ENCODE measurements around the gene NEGR1.

Gene NEGR1

DNA sequence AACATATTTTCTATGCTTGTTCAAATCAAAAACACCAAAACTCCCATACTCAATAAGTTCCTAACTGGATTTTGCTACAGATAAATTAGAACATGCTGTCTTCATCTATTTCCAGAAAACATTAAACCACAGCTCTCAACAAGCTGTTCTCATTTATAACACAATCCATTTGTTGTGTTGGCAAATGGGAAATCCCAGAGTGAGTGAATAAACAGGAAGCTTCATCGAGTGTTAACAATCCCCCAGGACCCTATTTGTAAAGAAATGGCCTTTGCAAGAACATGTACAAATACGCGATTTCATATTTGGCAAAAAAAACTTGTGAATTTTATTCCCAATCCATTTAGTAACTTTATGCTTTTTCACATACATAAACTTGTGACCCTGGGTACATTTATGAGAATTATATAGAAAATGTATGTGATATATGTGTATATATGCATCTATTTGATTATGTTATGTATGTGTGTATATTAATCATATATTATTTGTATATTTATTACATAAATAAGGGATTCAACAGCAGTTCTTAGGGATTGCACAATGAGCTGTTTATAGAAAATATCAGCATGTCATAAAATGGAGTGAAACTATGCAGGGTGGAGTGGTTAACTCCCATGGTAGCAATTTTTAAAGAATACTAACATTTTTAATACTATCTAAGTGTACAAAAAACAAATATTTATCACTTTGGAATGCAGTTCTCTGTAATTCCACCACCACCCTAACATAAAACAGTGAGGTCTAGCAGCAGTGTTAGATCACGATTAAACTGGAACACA lies 160.0 kb downstream of the NEGR1 start:
- in situ Hi-C loops (cut with MboI; ENCODE audit: low sequenced_read_pairs): no loop called here

DNA sequence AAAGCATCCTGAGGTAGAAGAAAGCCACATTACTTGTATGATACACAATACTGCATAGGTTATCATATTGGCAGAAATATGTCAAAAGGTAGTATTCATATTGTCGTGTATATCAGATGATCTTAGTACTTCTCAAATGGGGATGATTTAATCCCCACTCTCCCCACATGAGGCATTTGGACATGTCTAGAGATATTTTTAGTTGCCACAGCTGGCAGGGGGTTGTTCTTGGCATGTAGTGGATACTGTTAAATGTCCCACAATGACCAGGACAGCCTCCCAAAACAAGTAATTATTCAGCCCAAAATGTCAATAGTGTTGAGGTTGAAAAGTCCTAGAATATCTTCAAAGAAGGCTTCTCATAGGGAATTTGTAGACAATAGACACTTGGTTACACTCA lies 162.8 kb downstream of the NEGR1 start:
- in situ Hi-C loops (cut with MboI; ENCODE audit: low sequenced_read_pairs): no loop called here

DNA sequence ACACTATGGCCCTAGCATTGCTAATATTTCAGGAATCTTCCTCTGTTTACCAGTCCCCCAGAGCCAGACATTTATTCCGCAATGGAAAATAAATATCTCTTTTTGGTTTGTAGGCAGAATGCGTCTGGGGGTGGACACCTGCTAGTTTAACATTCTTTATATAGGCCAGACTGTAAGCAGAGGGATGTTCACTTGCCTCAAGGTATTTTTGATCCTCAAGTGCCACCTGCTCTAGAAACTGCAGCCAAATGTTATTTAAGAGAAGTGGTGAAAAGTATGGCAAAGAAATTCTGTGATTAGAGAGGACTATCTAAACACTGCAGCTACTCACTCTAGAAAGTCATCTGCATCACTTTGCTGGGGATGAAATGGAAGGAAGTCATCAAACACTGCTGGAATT lies 164.7 kb downstream of the NEGR1 start:
- in situ Hi-C loops (cut with MboI; ENCODE audit: low sequenced_read_pairs): no loop called here

DNA sequence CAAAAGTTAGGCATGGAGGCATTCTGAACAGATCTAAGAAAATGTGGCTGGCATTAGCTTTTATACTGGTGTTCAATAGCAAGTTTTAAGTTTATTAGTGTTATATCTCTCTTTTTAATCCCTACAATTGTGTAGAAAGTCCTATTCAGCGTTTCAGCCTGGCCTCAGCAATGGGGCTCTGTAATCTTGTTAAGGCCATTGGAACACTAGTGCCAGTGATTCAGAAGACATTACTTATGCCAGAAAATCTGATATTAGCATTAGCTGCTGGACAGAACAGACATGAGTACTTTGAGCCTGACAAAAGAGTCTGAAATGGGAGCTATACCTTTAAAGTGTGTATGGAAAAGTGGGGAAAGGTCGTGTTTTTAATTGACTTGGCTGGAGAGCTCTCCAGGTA lies 167.0 kb downstream of the NEGR1 start:
- in situ Hi-C loops (cut with MboI; ENCODE audit: low sequenced_read_pairs): no loop called here

DNA sequence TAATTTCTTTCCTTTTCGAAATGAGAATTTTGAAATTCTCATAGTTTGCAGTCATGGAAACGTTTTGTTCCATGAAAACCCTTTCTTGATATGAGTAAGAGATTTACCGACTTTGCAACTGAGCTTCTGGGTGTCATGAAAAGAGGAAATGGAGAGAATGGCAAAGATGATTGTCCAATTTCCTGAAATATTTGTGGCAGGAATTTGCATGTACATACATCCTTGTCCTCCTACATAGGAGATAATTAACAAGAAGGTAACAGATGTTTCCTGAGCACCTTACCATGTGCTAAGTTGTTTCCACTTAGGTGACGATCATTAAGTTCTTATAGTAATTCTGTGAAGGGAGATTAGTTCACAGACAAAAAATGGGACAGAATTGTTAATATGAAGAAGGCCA lies 170.7 kb downstream of the NEGR1 start:
- in situ Hi-C loops (cut with MboI; ENCODE audit: low sequenced_read_pairs): no loop called here

DNA sequence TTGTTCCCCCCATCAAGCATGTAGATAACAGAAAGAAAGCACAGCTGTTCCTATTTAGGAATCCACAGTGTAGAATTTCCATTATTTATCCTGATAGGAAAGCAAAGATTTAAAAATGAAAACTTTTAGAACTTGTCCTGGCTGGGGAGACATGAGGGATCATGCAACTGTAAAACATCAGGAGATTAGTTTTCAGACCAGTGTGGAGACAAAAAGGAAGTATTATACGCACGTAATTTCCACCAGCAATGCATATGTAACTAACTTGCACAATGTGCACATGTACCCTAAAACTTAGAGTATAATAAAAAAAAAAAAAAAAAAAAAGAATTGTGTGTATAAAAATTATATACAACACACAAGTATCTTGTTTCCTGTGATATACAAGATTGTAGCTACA lies 172.4 kb downstream of the NEGR1 start:
- in situ Hi-C loops (cut with MboI; ENCODE audit: low sequenced_read_pairs): no loop called here

DNA sequence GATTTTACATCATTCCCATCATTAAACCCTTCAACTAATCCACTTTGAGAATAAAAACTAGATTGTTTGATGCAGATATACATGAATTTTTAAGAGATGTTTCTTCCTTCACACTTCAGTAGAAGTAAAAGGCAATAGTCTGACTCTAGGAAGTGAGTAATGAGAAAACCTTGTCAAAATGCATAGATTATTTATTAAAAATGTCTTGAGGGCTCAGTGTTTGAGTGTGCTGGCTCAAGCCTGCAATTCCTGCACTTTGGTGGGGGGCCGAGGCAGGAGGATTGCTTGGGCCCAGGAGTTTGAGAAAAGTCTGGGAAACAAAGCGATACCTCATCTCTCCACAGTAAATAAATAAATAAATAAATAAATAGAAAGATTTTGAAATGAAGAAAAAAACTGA lies 177.1 kb downstream of the NEGR1 start:
- in situ Hi-C loops (cut with MboI; ENCODE audit: low sequenced_read_pairs): no loop called here

DNA sequence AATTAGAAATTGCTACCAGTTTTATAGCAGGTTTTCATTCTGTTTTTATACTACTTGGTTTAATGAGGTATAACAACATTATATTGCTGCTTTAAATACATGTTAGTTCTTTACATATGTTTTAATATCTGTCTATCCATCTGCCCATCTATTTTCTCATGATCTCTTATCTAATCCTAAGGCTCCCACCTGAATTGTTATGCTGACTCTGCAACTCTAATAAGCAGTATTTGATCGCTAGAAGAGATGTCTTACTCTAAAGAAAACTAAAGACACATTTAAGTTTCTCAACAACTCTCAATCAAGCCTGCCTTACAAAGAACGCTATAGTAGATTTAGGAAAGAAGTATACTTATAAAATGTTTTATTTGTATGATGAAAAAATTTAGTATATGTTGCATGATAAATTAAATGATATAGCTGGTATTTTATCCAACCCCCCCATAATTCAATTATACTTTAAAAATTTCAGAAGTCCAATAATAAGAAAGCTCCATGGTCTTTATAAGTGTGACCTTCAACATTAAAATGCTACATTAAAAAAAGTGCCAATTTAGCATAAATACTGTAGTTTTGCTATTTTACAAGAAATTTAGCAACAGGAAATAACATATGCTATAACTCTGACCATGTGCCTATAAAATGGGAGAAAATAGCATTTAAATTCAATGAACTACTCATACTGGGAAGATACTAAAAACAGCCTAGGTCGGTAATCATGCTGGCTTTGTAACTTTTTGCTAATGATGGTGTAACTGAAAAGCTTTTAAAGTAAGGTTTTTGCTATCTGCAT lies 180.3 kb downstream of the NEGR1 start:
- in situ Hi-C loops (cut with MboI; ENCODE audit: low sequenced_read_pairs): no loop called here

DNA sequence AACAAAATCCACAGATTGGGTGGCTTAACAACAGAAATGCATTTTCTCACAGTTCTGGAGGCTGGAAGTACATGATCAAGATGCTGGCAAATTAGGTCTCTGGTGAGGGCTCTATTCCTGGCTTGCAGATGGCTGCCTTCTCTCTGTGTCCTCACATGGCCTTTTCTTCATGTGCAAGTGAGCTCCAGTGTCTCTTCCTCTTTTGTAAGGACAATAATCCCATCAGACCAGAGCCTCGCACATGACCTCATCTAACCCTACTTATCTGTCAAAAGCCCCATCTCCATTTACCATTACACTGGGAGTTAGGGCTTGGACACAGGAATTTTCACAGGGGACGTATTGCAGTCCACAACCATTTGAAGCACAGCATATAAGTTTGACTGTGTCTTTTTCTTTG lies 181.6 kb downstream of the NEGR1 start:
- in situ Hi-C loops (cut with MboI; ENCODE audit: low sequenced_read_pairs): no loop called here

DNA sequence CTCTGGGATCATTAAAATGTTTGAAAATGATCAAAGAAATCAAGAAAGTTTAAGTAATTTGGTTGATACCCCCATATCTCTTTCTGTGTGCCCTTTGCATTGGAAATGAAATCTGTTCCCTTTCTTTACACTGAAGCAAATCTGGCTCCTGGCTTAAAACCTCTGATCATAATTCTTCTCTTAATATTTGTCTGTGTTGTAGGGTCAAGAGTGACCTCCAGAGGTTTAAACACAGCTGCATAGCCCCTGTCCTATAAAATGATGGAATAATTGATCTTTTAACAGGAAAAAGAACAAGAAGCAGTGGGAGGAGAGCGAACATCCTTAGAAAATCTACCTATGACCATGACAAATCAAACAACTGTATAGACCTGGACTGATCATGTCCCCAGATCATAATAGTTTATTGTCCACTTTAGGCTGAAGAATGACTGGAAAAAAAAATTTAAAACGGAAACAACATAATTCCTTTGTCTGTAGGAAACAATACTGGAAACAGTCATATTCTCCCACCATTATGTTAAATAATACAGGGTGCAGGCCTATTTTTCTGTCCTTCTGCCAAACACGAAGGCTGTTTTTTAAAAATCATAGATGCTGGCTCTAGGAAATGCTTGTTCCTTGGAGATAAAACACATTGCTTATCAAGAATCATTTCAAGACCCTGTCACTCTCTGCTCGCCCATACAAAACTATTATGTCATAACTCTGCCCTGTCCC lies 184.3 kb downstream of the NEGR1 start:
- in situ Hi-C loops (cut with MboI; ENCODE audit: low sequenced_read_pairs): no loop called here

DNA sequence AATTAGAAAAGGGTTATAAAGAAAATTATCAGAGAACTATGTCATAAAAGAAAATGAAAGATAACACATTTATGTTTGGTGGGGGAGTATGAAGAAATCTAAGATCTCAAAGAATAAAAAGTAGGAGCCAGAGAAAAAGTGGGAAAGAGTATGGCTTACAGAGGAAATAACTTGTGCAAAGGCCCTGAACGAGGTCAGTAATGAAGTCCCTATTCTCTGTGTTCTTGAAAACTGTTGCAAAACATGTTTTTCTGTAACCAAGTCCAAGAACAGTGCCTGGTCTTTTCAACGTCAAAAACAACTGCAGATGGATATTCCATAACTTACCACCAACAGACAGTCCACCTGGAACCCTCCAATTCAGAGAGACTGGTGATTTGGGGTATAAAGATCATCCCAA lies 188.1 kb downstream of the NEGR1 start:
- in situ Hi-C loops (cut with MboI; ENCODE audit: low sequenced_read_pairs): no loop called here

DNA sequence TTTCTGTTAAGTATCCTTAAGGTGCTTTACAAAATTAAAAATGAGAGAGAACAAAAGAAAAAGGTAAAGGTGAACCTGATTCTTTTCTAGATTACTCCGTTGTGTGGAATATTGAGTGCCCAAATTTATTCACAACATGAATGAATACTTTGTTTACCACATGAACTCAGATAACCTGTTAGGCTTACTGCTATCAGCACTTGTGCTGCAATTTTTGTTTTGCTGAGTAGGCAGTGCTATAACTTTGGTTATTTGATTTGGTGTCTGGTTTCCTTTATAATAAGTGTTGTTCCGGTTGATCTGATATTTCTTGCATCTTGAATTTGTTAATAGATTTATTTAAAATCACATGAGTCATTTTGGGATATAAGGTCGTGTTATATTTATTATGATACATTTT lies 195.9 kb downstream of the NEGR1 start:
- in situ Hi-C loops (cut with MboI; ENCODE audit: low sequenced_read_pairs): no loop called here

DNA sequence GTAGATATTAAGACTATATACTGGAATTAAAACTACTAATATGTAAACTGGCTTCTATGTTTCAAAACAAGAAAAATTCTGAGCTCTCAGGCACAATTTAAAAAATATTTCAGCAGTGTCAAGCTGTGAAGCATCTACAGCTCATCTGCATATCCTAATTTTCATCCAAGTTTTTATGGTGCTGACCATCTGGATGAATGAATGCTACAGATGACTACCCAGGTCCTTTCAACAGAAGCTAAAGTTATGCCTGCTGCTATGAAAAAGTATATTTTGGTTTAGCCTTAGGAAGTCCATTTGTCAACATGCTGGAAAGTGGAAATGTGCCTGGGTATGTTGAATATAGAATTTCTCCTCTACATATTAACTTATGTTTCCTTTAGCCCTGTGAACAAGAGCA lies 206.9 kb downstream of the NEGR1 start:
- in situ Hi-C loops (cut with MboI; ENCODE audit: low sequenced_read_pairs): no loop called here

DNA sequence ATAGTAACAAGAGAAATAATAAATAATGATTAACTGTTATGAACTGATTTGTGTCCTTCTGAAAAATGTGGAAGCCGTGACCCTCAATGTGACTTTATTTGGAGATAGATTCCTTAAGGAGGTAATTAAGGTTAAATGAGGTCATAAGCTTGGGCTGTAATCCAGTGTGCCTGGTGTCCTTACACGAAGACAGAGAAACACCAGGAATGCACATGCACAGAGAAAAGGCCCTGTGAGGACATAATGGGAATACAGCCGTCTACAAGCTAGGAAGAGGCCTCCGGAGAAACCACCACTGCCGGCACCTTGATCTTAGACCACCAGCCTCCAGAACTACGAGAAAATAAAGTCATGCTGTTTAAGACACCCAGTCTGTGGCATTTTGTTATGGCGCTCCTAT lies 215.9 kb downstream of the NEGR1 start:
- in situ Hi-C loops (cut with MboI; ENCODE audit: low sequenced_read_pairs): no loop called here

DNA sequence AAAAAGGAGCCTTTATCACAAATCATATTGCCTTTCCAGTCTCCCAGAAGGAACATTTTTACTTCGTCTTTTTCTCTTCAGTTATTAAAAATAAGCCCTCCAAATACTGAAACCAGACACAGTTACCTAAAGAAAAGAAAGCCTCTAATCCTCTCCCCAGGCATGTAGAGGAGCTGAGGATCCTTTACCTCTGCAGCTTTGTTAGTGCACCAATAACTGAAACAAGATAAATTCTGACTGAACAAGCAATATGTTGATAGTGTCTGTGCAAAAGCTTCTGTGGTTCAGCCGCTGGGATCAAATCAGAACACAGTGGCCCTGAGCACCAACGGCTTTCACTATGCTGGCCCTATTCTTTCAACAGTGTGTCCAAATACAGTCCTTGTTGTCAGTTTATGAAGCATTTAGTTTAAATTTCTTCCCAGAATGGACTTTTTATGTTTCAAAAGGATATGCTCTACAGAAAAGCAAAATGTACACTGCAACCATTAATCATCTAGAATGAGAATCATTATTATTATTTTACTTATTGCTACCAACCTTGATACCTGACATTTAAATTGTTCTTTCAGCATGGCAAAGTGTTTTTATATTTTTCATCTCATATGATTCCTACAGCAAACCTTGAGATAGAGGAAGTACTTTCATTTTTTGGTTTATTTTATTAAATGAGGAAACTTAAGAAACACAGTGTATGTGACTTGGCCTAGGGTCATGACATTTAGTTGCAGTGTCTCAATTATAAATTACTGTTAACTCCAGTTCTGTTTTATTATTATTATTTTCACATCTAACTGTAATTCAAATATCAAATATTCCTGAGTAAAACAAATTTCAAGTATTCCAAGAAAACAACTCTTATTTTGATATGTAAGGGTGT lies 217.9 kb downstream of the NEGR1 start:
- in situ Hi-C loops (cut with MboI; ENCODE audit: low sequenced_read_pairs): no loop called here

DNA sequence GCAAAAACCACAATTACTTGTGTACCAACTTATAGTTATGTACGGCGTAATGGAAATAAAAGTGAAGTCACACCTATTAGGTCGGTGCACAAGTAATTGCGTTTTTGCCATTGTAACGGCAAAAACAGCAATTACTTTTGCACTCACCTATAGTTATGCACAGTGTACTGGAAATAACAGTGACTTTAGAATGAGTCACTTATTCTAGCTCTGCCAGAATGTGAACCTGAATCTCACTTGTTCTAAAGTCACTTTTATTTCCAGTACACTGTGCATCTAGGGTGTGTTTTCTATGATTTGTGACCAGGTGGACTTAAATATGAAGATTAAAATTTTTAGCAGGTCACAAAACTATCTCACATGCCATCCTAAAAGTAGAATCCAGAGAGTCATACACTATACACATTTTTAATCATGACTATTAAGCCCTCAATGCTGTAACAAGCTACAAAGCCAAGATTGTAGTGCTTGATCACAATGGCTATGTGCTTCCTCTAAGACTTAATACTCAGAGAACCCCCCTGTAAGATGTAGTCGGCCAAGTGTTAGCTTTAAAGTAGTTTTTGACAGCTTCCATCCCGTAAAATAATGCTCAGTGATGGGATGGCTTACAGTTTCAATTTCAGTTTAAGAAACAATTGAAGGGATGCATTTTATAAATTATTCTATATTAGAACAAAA lies 218.8 kb downstream of the NEGR1 start:
- in situ Hi-C loops (cut with MboI; ENCODE audit: low sequenced_read_pairs): no loop called here

DNA sequence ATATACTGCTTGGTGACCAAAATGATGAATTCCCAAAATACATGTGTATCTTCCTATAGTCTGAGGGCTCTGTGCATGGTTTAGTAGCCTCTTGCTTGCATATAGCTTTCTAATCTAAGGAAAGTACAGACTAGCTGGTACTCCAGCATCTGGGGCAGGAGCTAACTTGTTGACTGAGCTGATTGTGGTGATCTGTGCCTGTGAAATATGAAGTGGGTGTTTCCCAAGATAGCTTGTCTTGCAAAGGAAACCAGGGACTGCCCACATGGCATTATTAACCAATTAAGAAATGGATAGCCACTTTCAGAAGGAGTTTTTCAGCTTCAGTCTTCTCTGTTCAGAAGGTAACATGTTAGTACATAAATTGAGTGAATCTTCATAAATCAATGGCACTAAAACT lies 219.8 kb downstream of the NEGR1 start:
- in situ Hi-C loops (cut with MboI; ENCODE audit: low sequenced_read_pairs): no loop called here

DNA sequence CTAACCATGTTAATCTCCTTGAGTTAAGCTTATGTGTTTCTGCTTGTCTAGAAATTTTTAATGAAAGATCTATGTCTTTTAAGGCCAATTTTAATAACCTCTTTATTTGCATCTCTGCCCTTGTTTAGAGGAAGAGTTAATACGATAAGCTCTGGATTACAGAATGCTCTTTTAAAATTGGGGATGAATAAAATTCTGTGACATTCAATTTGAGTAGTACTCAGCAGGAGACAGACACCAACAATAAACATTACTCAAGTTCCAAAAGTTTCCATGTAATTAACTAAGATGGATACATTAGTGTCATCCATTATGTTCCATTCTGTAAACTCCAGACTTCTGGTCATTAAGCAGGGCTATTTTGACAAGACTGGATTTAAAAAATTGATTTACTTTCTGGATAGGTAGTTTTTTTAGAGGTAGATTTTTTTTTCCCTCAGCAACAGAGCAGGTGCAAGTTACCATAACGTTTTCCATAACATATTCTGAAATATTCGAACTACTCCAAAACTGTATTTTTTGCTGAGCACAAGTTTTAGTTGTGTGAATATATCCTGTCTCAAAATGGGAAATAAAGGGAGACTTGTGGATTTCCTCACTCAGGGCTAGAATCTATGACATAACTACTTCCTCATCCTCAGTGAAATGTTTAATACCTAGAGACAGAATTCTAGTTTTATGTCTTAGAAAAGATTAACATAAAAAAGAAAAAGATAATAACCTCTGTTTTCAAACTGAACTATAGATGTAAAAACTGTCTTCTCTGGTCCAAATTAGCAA lies 221.7 kb downstream of the NEGR1 start:
- in situ Hi-C loops (cut with MboI; ENCODE audit: low sequenced_read_pairs): no loop called here

DNA sequence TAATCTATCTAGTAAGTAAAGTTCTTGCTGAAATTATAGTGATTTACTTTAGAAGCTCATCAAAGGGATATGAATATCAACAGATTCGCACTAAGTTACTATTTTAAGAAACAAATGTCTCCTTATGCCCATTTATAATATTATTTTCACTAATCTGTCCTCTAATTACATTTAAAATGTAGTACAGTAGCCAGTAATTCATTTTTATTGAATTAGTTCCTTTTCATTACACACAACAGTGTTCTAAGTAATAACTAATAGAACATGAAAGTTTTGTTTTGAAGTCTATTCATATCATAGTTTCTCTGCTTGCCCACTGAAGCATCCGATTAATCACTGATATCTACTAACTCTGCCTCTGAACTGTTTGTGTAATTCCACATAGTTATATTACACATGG lies 225.8 kb downstream of the NEGR1 start:
- in situ Hi-C loops (cut with MboI; ENCODE audit: low sequenced_read_pairs): no loop called here

DNA sequence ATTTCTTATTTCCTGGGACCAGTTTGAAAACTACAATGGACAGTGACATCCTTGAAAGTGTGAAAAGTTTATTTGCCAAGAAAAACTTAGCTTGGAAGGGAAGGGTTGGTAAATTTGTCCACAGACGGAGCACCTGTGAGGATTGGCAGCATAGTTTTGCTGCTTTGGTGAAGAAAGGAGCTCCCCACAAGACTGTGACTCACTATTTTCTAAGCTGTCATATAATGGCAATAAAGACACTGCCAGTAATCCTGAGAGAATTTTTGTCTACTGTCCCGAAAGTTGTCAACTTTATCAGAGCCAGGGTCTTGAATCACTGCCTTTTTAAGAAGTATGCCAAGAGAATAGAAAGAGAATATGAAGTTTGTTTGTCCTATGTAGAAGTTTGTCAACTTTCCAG lies 230.8 kb downstream of the NEGR1 start:
- in situ Hi-C loops (cut with MboI; ENCODE audit: low sequenced_read_pairs): no loop called here

All from hTERT RPE-1 (cell line).